Liver (tissue), 3 donors: ENCODE results near the gene CHERP.

Experiments
- ATF3 ChIP-seq: IDR thresholded peaks from 2 replicates; pipeline ENCODE4 v1.6.1; 2016; ENCODE audit warnings: antibody characterized with exemption
- CTCF ChIP-seq: fragments of 150-350 bp; IDR thresholded peaks from 2 replicates; pipeline ENCODE4 v1.5.1; 2017; ENCODE audit warnings: improper control_type of control experiment, low read depth, low read length; ENCODE audit not compliant: missing input control
- EGR1 ChIP-seq, 2 donors: IDR thresholded peaks; 2 replicates each; pipeline ENCODE4 v1.6.1; 2016 to 2018; ENCODE audit warnings: antibody characterized with exemption in 2 of 2, low read depth in 2 of 2
- FOXA1 ChIP-seq: IDR thresholded peaks from 2 replicates; pipeline ENCODE4 v1.6.1; 2016; ENCODE audit warnings: antibody characterized with exemption
- RAD21 ChIP-seq, 2 donors: IDR thresholded peaks; 2 replicates each; pipeline ENCODE4 v1.6.1; 2016; ENCODE audit warnings: antibody characterized with exemption in 2 of 2, mild to moderate bottlenecking in 2 of 2
- REST ChIP-seq: IDR thresholded peaks from 2 replicates; pipeline ENCODE4 v1.6.1; 2016; ENCODE audit warnings: antibody characterized with exemption, mild to moderate bottlenecking
- TAF1 ChIP-seq: conservative IDR thresholded peaks from 2 replicates; pipeline ENCODE4 v1.6.1; 2016; ENCODE audit warnings: antibody characterized with exemption, mild to moderate bottlenecking
- YY1 ChIP-seq: IDR thresholded peaks from 2 replicates; pipeline ENCODE4 v1.6.1; 2016; ENCODE audit warnings: antibody characterized with exemption, mild to moderate bottlenecking
- donor health status: healthy.
- donor health status: healthy.

- TF ChIP-seq CTCF (no peak), REST (no peak), YY1 (no peak), EGR1 (IDR thresholded peaks at IDR 0.05; ENCODE audit: low read depth in 2 of 2) (no peak), FOXA1 (no peak), ATF3 (no peak), TAF1 (no peak), RAD21 (IDR thresholded peaks at IDR 0.05) (no peak)
Measured at GRCh38 chr19:16589917-16590316, 47.7 kb upstream of the CHERP start.
